Measurements from ENCODE around the gene SHD. TPM values are rescaled to one million over a fixed set of nuclear protein-coding genes. Genes with fewer than 3 reads are reported as not detected.
"Not testable (repeated sequence)": the region's sequence is repeated elsewhere in the genome, so short reads cannot be mapped to it uniquely, and the experiment has no call there.

SHD gene
- total RNA-seq, result not detected

- Mint-ChIP-seq H3K27ac (no peak within 1 kb of the TSS), H3K36me3 (ENCODE audit: insufficient read depth in 2 of 2) (peaks cover 0 to 2% of the 10 kb centered on the region in 2 donors), H3K9me3 (no peaks in the 10 kb centered on the region), H3K27me3 (ENCODE audit: low read depth) (peaks cover 20% of the 10 kb centered on the region), H3K4me1 (ENCODE audit: low read depth) (peaks cover 5% of the 10 kb centered on the region), H3K4me3 (peak within 1 kb of the TSS; percentile 65 to 77)
- DNase-seq, result no peak
- ATAC-seq (replicated peaks in 1 of 2), result peak in 1 of 2 donors; percentile 7
Observed at GRCh38 chr19:4278419-4279266, at the start of gene SHD. TSS of gene SHD (plus strand) at chr19:4279266. CDS start at chr19:4280064, 798 bp downstream.

GRCh38 chr19:4230237-4230636, 48.8 kb upstream of the SHD start:
- not testable (repeated sequence) for H3K9me3 Mint-ChIP-seq; H3K27me3 Mint-ChIP-seq (ENCODE audit: low read depth); DNase-seq; H3K4me3 Mint-ChIP-seq; H3K27ac Mint-ChIP-seq; ATAC-seq (replicated peaks in 1 of 2); H3K36me3 Mint-ChIP-seq (ENCODE audit: insufficient read depth in 2 of 2)
- peaks cover 17% of the 10 kb centered on the region for H3K4me1 Mint-ChIP-seq (ENCODE audit: low read depth)

- H3K36me3 Mint-ChIP-seq (ENCODE audit: insufficient read depth in 2 of 2); H3K9me3 Mint-ChIP-seq: not testable (repeated sequence)
Observed at GRCh38 chr19:4231521-4231920, 47.5 kb upstream of the SHD start.

GRCh38 chr19:4232139-4232538, 46.9 kb upstream of the SHD start:
- not testable (repeated sequence) for H3K27me3 Mint-ChIP-seq (ENCODE audit: low read depth); H3K27ac Mint-ChIP-seq; H3K9me3 Mint-ChIP-seq; H3K4me1 Mint-ChIP-seq (ENCODE audit: low read depth); H3K36me3 Mint-ChIP-seq (ENCODE audit: insufficient read depth in 2 of 2); ATAC-seq (replicated peaks in 1 of 2); DNase-seq
- H3K4me3 Mint-ChIP-seq, result peak overlapping the region in 1 of 2 donors; percentile 13

More at GRCh38 chr19:4231521-4231920, 47.5 kb upstream of the SHD start:
- not testable (repeated sequence) for H3K27me3 Mint-ChIP-seq (ENCODE audit: low read depth); H3K27ac Mint-ChIP-seq; DNase-seq; ATAC-seq (replicated peaks in 1 of 2); H3K4me3 Mint-ChIP-seq
- peaks cover 11% of the 10 kb centered on the region for H3K4me1 Mint-ChIP-seq (ENCODE audit: low read depth)

- DNase-seq (no peak), ATAC-seq (replicated peaks in 1 of 2) (no peak)
- Mint-ChIP-seq H3K4me1 (ENCODE audit: low read depth) (peaks cover 9% of the 10 kb centered on the region), H3K36me3 (ENCODE audit: insufficient read depth in 2 of 2) (peaks cover 0 to 1% of the 10 kb centered on the region in 2 donors), H3K4me3 (peak overlapping the region in 1 of 2 donors; percentile 23), H3K9me3 (no peaks in the 10 kb centered on the region), H3K27ac (no peak overlapping the region), H3K27me3 (ENCODE audit: low read depth) (no peaks in the 10 kb centered on the region)
Observed at GRCh38 chr19:4232614-4233281, 46.3 kb upstream of the SHD start.

GRCh38 chr19:4233282-4233853, 45.7 kb upstream of the SHD start:
- no peaks in the 10 kb centered on the region for H3K27me3 Mint-ChIP-seq (ENCODE audit: low read depth)
- H3K4me1 Mint-ChIP-seq (ENCODE audit: low read depth), result peaks cover 9% of the 10 kb centered on the region
- ATAC-seq (replicated peaks in 1 of 2) (no peak), DNase-seq (peak; percentile 83)
- H3K36me3 Mint-ChIP-seq (ENCODE audit: insufficient read depth in 2 of 2), result peaks cover 0 to 1% of the 10 kb centered on the region in 2 donors
- no peaks in the 10 kb centered on the region for H3K9me3 Mint-ChIP-seq
- H3K4me3 Mint-ChIP-seq, result peak overlapping the region in 1 of 2 donors; percentile 42
- no peak overlapping the region for H3K27ac Mint-ChIP-seq

- no peaks in the 10 kb centered on the region for H3K9me3 Mint-ChIP-seq
- no peak overlapping the region for H3K27ac Mint-ChIP-seq
- no peak overlapping the region for H3K4me3 Mint-ChIP-seq
- H3K27me3 Mint-ChIP-seq (ENCODE audit: low read depth), result no peaks in the 10 kb centered on the region
- ATAC-seq (replicated peaks in 1 of 2) (no peak), DNase-seq (no peak)
- peaks cover 9% of the 10 kb centered on the region for H3K4me1 Mint-ChIP-seq (ENCODE audit: low read depth)
- H3K36me3 Mint-ChIP-seq (ENCODE audit: insufficient read depth in 2 of 2), result peaks cover 0 to 1% of the 10 kb centered on the region in 2 donors
Observed at GRCh38 chr19:4234142-4234861, 44.8 kb upstream of the SHD start.

GRCh38 chr19:4234862-4235201, 44.2 kb upstream of the SHD start:
- H3K4me3 Mint-ChIP-seq, result no peak overlapping the region
- no peaks in the 10 kb centered on the region for H3K9me3 Mint-ChIP-seq
- H3K4me1 Mint-ChIP-seq (ENCODE audit: low read depth), result peaks cover 9% of the 10 kb centered on the region
- H3K27me3 Mint-ChIP-seq (ENCODE audit: low read depth), result no peaks in the 10 kb centered on the region
- no peak for ATAC-seq (replicated peaks in 1 of 2)
- peaks cover 0 to 1% of the 10 kb centered on the region in 2 donors for H3K36me3 Mint-ChIP-seq (ENCODE audit: insufficient read depth in 2 of 2)
- H3K27ac Mint-ChIP-seq, result no peak overlapping the region
- DNase-seq, result no peak

- H3K27me3 Mint-ChIP-seq (ENCODE audit: low read depth); H3K4me1 Mint-ChIP-seq (ENCODE audit: low read depth); ATAC-seq (replicated peaks in 1 of 2); H3K4me3 Mint-ChIP-seq; H3K27ac Mint-ChIP-seq; H3K36me3 Mint-ChIP-seq (ENCODE audit: insufficient read depth in 2 of 2); DNase-seq; H3K9me3 Mint-ChIP-seq: not testable (repeated sequence)
Observed at GRCh38 chr19:4237510-4237909, 41.6 kb upstream of the SHD start.

- no peak overlapping the region for H3K4me3 Mint-ChIP-seq
- no peaks in the 10 kb centered on the region for H3K27me3 Mint-ChIP-seq (ENCODE audit: low read depth)
- no peak overlapping the region for H3K27ac Mint-ChIP-seq
- DNase-seq, result no peak
- no peaks in the 10 kb centered on the region for H3K9me3 Mint-ChIP-seq
- no peak for ATAC-seq (replicated peaks in 1 of 2)
- H3K4me1 Mint-ChIP-seq (ENCODE audit: low read depth), result no peaks in the 10 kb centered on the region
- peaks cover 2 to 3% of the 10 kb centered on the region in 2 donors for H3K36me3 Mint-ChIP-seq (ENCODE audit: insufficient read depth in 2 of 2)
Observed at GRCh38 chr19:4238831-4239230, 40.2 kb upstream of the SHD start.

- DNase-seq (no peak), ATAC-seq (replicated peaks in 1 of 2) (no peak)
- no peak overlapping the region for H3K27ac Mint-ChIP-seq
- no peaks in the 10 kb centered on the region for H3K9me3 Mint-ChIP-seq
- no peak overlapping the region for H3K4me3 Mint-ChIP-seq
- peaks cover 2% of the 10 kb centered on the region in 2 donors for H3K36me3 Mint-ChIP-seq (ENCODE audit: insufficient read depth in 2 of 2)
- peaks cover 11% of the 10 kb centered on the region for H3K4me1 Mint-ChIP-seq (ENCODE audit: low read depth)
- H3K27me3 Mint-ChIP-seq (ENCODE audit: low read depth), result no peaks in the 10 kb centered on the region
Observed at GRCh38 chr19:4241824-4242430, 37.1 kb upstream of the SHD start.

- Mint-ChIP-seq H3K27ac (peak overlapping the region; percentile 92), H3K36me3 (ENCODE audit: insufficient read depth in 2 of 2) (peaks cover 8 to 25% of the 10 kb centered on the region in 2 donors), H3K4me3 (peak overlapping the region; percentile 83 to 86), H3K4me1 (ENCODE audit: low read depth) (peaks cover 34% of the 10 kb centered on the region)
- not testable (repeated sequence) for ATAC-seq (replicated peaks in 1 of 2); DNase-seq; H3K9me3 Mint-ChIP-seq; H3K27me3 Mint-ChIP-seq (ENCODE audit: low read depth)
Observed at GRCh38 chr19:4245938-4246337, 33.1 kb upstream of the SHD start.

All from activated T-cell treated with anti-CD3 and anti-CD28 coated beads, Interleukin-2, amount 50 U/mL, for 72 hours (primary cell).